Mammary epithelial cell (primary cell): Measurements from ENCODE around the gene MAPK8.

Source experiments
- EZH2 ChIP-seq: IDR thresholded peaks from 2 replicates; pipeline ENCODE4 v1.6.1; 2012; ENCODE audit warnings: low read length, inconsistent platforms, borderline replicate concordance
- TF ChIP-seq, protein P1 (sequence below), 2 donors: IDR thresholded peaks in 1 of 2; conservative IDR thresholded peaks in 1 of 2; 2 replicates each; pipeline ENCODE4 v1.5.1; 2011 to 2012; ENCODE audit warnings: inconsistent platforms in 2 of 2, low read length in 2 of 2, mild to moderate bottlenecking in 2 of 2, control low read depth in 1 of 2, low read depth in 1 of 2; ENCODE audit not compliant: insufficient read depth in 1 of 2; ENCODE audit errors: extremely low read depth in 1 of 2

DNA sequence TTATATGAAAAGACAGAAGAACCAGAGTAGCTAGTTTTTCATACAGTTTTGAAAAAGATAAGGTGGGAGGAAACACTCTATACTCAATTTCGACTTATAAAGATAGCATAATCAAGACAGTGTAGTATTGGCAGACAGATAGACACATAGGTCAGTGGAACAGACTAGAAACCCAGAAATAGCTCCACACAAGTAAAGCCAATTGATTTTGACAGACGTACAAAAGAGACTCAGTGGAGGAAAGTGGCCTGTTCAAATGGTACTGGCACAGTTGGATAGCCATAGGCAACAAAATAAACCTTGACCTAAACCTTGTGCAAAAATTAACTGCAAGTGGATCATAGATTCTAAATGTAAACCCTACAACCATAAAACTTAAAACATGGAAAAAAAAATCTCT, 46.8 kb downstream of the MAPK8 start:
- TF ChIP-seq EZH2 = no peak
- TF ChIP-seq, protein P1, sequence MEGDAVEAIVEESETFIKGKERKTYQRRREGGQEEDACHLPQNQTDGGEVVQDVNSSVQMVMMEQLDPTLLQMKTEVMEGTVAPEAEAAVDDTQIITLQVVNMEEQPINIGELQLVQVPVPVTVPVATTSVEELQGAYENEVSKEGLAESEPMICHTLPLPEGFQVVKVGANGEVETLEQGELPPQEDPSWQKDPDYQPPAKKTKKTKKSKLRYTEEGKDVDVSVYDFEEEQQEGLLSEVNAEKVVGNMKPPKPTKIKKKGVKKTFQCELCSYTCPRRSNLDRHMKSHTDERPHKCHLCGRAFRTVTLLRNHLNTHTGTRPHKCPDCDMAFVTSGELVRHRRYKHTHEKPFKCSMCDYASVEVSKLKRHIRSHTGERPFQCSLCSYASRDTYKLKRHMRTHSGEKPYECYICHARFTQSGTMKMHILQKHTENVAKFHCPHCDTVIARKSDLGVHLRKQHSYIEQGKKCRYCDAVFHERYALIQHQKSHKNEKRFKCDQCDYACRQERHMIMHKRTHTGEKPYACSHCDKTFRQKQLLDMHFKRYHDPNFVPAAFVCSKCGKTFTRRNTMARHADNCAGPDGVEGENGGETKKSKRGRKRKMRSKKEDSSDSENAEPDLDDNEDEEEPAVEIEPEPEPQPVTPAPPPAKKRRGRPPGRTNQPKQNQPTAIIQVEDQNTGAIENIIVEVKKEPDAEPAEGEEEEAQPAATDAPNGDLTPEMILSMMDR (conservative IDR thresholded peaks at IDR 0.05 in 1 of 2, IDR thresholded peaks at IDR 0.05 in 1 of 2; ENCODE audit: extremely low read depth in 1 of 2, insufficient read depth in 1 of 2, low read depth in 1 of 2, low read length in 2 of 2) = no peak
